ENCODE data around the gene SMPD1. TPM values are rescaled to one million over a fixed set of nuclear protein-coding genes. Genes with fewer than 3 reads are reported as not detected.

Gene SMPD1
- polyA plus RNA-seq, 1 donor, result 34.1 TPM

DNA sequence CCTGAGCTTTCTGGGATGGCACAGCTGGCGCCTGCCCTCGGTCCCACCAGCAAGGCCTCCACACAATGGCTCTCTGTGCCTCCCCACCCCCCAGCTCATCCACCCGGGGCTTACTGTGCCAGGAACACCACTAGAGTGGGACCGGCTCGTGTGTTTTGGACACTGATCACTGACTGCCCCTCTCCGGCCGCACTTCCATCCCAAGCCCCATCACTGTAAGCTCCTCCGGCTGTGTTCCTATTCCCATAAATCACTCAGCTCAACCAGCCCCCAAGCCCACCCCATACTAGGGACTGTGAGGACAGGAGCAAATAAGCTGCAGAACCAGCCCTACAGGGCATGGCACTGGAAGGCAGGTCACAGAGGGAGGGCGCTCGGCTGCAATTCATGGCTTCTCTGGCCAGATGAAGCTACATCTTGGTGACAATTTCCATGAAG is 21.3 kb downstream of the SMPD1 start:
- DNase-seq, result no peak

DNA sequence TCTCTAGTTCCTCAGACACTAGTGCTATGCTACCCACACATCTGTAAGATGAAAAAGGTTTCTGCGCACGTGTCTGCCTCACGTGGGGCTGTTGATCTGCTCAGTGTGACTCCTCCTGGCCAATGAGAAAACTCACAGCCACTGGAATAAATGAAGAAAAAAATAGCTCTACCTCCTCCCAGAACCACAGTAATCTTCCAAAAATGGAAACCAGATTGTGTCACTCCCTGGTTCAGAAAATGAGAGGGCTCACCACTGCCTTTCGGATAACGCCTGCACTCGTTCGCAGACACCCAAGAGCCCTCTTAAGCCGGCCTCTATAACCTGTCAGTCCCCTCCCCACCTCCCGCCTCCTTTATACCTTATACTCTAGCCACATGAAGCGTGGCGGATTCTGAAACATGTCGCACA is 23.5 kb downstream of the SMPD1 start:
- DNase-seq, result no peak

DNA sequence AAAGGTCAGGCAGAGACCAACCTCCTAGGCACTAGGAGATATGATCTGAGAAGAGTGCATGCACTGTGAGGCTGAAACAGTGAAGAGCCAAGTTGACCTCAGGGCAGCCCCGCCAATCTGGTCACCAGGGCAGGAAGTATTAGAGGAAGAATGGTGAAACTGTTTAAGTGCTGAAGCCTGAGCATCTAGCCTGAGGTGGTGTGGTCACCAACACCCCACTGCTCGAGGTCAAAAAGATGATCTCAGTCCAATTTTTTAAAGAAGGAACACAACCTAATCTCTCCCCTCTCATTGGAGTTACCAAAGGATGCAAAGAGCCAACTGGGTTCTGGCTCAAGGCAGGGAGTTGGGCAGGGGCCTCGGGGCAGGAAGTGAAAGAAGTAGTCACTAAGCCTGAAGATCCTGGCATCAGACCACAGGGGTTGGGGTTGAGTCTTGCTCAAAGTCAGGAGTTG is 24.6 kb downstream of the SMPD1 start:
- no peak for DNase-seq

DNA sequence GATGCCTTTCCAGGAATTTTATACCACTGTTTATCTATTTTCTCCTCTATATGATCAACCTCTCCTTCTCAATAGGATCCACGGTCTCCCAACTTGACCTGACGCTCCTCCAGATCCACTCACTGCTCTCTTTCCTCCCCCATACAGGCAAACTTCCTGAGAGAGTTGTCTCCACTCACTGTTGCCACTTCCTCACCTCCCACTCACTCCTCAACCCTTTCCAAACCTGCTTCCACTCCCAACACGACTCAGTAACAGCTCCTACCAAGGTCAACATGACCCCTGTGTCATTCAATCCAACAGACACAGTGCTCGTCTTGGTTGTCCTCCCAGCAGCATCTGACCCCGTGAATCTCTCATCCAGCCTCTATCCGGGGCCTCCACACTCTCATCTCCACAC is 25.5 kb downstream of the SMPD1 start:
- no peak for DNase-seq

DNA sequence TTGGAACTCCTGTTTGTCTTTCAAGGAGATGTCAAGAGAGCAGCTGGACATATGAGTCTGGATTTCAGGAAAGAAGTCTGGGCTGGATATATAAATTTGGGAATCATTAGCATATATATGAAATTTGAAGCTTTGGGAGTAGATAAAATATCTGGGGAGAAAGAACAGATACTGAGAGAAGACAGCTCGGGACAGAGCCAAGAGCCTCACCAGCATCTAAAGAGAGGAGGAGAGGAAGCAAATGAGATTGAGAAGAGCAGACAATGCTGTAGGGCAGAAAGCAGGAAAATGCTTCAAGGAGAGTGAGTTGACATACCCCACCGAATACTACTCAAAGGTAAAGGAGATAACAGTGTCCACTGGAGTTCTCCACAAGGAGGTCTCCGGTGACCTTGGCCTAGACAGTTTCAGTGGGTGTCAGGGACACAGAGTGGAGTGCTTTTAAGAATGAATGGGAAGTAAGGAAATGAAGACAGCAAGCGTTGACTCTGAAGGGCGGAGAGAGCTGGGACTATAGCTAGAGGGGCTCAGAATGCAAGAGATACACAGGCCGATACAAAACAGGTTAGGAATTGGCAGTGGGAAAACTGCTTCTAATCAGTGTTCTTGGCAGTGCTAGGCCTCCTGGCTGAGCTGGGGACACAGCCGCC is 27.8 kb downstream of the SMPD1 start:
- no peak for DNase-seq

DNA sequence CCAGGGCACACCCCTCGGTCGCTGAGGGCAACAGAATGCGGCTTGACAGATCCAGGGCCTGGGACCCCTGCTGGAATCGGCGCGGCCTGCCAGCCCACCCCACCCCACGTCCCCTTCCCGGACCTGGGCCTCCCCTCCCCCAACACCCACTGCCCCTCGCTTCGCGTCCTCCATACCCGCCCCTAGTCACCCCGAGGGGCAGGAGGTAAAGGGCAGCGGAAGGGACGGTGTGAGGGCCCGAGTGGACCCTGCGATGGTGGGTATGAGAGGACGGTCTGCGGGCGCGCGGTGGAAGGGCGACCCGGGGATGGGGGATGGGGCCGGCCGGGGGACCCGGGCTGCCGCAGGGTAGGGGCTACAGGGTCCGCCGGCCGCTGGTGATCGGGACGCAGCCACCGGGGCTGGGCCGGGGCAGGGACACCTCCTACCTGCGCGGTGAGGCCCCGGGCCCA is 28.3 kb downstream of the SMPD1 start:
- peak; percentile 17 for DNase-seq

DNA sequence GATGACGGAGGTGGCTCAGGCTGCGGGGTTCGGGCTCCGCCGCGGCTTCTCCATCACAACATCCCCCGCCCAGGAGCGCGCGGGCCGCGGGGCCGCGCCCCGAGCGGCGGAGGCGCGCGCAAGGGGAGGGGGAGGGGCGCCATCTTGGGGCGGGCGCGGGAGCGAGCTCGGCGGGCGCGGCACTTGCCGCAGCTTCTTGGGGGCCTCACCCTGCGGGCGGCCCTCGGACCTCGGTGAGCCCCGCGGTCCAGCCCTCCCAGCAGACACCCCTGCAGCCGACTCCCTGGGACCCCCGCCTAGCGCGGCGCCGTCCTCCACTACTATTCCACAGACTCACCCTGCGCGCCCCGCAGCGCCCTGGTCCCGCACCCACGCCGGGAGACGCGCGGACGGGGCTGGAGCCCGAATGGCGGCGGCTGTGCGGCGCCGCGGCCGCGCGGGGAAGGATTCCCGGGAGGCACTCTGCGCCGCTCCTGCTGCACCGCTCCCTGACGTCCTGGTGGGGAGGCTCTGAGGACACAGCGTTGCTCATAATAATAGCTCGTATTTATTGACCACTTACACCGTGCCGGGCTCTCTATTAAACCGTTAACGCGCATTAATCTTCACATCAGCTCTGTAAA is 28.8 kb downstream of the SMPD1 start, which contains the start of gene APBB1:
Gene APBB1 (minus strand): TSS at position 86 of the 623 bp plus-strand sequence. CDS start 7,747 bp downstream, outside the sequence.
- peak; percentile 68 for DNase-seq

DNA sequence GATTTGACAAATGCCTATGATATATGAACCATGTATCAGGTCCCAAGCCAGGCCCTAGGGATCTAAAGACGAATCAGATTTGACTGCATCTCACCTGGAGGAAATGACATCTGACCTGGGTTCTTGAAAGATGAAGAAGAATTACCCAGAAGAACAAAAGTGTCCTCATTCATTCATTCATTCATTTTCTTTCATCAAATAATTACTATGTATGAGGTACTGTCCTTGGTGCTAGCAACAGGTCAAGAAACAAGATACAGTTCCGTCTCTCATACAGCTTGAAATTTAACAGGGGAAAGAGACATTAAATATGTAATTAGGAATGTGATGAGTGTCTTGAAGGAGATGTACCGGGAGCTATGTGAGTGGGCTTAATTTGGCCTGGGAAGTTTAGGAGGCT is 30.4 kb downstream of the SMPD1 start:
- DNase-seq, result no peak

DNA sequence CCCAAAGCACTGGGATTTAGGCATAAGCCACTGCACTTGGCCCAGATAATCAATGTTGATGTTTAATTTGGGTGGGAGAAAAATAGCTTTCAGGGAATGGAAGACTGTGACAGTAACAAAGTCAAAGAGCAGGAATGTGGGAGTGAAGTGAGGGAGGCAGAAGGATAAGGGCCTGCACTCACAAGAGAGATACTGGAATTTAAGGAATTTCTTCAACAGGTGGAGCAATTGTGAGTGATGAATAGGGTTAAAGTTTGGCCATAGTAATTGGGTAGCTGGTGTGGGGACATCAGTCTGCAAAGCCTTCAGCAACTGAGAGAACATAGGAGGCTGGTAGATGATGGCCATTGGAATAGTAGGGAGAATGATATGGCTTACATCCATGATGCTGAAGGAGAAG is 37.2 kb downstream of the SMPD1 start:
- no peak for DNase-seq

DNA sequence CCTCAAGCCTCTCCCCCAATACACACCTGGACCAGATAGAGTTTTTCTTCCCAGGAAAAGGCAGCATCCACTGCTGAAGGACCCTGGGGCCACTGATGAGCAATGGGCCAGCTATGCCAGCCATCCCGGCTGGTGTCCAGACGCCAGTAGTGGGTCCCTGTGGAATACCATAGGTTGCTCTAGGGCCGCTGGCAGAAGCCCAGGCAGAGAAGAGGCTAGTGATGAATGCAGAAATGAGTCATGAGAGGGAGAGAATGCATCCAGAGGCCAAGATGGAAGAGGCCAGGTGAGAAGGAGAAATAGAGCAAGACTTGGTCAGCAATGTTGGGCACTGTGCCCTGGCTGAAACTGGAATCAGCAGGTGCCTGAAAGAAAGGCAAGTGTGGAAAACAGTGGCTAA is 41.6 kb downstream of the SMPD1 start:
- DNase-seq, result no peak

DNA sequence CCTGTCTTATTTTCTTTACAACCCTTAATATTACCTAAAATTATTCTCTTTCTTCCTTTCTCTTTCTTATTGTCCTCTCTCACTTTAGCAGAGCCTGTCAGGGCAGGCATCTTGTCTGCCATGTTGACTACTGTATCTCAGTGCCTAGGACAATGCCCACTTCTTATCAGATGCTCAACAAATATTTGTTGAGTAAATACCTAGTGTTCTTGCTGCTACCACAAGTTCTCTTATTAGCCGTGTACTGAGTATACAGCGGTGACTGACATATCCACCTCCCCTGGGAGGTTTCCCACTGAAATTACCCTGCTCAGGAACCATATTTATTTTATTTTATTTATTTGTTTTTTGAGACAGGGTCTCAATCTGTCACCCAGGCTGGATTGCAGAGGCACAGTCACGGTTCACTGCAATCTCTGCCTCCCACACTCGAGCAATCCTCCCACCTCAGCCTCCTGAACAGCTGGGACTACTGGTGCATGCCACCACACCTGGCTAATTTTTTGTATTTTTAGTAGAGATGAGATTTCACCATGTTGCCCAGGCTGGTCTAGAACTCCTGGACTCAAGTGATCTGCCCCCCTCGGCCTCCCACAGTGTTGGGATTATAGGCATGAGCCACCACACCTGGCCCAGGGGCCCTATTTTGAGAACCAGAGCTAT is 43.9 kb downstream of the SMPD1 start:
- DNase-seq, result no peak

DNA sequence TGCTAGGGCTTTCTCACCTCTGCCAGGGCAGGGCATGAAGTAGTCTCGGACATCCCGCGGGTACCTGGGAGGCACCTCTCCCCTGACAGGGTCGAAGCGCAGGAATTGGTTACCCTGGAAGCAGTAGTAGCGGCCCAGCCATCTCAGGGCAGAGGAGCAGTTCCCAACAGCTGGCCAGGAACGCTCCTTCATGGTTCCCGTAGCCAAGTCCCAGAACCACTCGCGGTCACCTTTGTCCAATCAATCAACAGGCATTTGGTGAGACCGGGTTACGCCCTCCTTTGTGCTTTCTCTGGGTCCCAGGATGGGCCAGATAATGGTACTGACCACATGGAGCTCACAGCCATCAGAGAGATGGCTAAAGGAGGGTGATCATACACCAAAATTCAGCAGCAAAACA is 47.1 kb downstream of the SMPD1 start:
- no peak for DNase-seq

DNA sequence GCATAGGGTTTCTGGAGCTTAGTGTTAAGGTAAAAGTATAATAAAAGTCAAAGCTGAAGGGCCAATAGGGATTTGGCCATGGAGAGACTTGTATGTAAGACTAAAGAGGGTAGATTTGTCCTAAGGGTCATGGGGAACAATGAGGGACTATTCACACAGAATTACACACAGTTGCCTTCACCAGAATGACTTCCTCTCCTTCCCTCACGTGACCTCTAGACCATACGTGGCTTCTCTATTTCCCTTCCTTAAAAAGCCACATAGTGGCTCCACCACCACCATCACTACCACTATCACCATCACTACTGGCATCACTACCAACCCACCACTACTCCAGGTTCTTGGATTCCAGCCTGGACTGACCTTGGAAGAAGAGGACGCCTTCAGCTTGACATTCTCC is 47.7 kb downstream of the SMPD1 start:
- DNase-seq, result no peak

DNA sequence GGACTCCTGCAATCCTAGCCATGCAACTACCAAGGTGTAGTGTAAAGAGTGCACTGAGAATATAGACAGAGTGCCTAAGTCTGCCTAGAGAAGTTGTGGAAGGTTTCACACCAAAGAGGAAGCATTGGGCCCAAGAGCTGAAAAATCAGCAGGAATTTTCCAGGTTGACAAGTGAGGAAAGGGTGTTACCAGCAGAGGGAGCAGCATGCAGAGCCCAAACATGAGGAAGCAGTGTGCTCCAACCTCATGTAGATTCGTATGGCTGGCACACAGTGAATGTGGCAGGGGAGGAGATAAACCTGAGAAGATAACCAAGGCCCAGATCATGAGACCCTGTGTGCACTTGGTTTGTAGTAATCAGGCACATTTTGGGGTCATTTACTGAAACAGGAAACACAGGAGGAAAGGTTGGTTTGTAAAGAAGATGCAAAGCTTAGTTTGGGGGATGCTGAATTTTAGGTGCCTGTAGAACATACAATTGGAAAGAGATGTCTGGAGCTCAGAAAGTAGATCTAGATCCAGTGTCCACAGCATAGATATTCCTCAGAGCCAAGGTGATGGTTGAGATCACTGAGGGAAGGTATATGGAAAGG is 48.8 kb downstream of the SMPD1 start:
- peak; percentile 42 for DNase-seq

DNA sequence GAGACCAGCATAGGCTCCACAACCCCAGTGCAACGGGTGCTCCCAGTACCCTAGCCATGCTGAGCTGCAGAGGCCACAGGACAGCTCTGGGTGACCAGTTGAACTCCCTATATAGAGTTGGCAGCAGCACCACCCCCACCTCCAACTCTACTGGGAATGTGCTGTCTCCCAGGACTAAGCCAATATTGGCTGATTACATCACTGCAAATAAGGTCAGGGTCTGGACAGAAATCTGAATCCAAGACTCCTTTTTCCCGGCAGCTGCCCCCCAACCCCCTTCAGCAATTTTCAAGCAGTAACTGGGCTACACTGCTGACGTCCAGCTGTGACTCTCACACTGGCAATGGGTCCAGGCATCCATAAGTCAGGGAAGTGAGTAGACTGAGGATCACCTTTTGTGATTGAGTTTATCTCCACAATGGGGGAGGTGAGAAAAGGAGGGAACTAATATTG is 50.7 kb downstream of the SMPD1 start, which contains the start of gene HPX:
Gene HPX (minus strand): TSS at position 82 of the 453 bp plus-strand sequence. CDS start 24 bp downstream, at position 58.
- no peak for DNase-seq

DNA sequence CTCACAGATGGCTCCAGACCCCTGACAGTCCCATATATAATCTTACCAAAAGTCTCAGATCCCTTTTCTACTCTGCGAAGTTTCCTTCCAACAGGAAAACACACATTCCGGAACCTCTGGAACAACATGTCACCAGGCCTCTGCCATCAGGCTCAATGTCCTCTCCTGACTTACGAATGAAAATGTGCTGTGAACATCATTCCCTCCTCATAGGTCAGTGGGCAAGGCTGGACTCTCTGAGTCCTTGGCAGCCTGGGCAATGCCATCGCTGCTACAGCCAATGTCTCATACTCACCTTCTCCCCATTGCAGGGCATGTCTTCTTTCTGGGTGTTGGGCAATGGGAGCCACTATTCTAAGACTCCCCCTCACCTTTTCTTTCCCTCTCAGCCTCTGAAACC is 52.2 kb downstream of the SMPD1 start:
- no peak for DNase-seq

DNA sequence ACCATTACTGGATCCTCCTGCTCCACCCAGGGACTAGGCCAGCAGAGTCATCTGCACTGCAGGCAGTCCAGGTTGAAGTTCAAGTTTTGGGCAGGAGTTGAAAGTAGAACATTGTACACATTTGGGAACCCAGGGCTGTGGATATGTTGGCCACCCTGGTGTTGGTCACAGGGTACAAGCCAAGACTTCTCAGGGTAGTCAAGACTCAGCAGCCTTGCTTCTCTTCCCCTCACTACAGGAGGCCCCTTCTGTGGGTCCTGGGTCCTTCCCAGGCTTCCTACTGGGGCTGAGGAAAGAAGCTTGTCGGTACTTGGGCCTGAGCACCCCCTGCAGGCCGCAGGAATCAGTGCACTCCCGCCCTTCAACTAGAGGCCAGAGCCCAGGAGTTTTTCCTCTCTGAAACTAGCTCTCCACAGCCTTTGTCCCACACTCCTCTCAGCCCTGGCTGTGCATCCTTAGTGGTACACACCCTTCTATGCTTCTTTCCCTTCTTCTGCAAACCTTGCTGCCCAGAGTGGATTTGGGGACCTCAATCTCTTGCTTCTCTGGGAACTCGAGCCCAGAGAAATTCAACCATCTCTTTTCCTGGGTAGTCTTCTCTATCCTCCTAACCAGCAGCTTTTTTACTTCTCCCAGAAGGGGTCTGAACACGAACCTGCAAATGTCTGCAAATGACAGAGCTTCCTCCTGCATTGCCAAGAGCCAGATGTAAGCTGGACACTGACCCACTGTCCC is 53.2 kb downstream of the SMPD1 start:
- peak; percentile 30 for DNase-seq
